A673 (cell line): ENCODE results near the gene RNF44.

Experiments
- EZH2 ChIP-seq: fragments of 200-600 bp; sonication (generic); IDR thresholded peaks from 2 replicates; pipeline ENCODE4 v1.6.1; 2017; ENCODE audit warnings: borderline replicate concordance, low read depth, mild to moderate bottlenecking, mixed read lengths, antibody characterized with exemption, low read length; ENCODE audit not compliant: poor library complexity, severe bottlenecking
- TF ChIP-seq, protein P1 (sequence below): fragments of 300-800, 200-600 bp; sonication (generic); conservative IDR thresholded peaks from 2 replicates; pipeline ENCODE4 v1.5.1; 2017; ENCODE audit warnings: low read depth, mild to moderate bottlenecking, antibody characterized with exemption, low read length, moderate library complexity, mixed read lengths

DNA sequence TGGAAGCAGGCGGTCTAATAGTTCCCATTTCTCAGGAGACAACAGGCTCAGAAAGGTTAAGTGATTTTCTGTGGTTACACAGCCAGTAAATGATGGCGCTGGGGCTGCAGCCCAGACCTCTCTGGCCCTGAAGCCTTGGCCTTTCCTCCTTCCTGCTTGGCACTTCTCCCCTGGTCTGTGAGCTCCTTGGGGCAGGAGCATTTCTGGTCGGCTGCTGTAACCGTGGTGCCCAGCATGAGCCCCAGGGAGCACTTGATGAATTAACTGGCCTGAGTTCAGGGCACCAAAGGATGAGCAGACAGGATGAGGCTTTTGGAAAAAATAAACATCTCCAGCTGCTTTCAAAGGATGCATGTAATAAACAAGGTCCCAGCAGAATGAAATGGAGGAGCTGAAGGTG lies 42.1 kb upstream of the RNF44 start:
- TF ChIP-seq, protein P1, sequence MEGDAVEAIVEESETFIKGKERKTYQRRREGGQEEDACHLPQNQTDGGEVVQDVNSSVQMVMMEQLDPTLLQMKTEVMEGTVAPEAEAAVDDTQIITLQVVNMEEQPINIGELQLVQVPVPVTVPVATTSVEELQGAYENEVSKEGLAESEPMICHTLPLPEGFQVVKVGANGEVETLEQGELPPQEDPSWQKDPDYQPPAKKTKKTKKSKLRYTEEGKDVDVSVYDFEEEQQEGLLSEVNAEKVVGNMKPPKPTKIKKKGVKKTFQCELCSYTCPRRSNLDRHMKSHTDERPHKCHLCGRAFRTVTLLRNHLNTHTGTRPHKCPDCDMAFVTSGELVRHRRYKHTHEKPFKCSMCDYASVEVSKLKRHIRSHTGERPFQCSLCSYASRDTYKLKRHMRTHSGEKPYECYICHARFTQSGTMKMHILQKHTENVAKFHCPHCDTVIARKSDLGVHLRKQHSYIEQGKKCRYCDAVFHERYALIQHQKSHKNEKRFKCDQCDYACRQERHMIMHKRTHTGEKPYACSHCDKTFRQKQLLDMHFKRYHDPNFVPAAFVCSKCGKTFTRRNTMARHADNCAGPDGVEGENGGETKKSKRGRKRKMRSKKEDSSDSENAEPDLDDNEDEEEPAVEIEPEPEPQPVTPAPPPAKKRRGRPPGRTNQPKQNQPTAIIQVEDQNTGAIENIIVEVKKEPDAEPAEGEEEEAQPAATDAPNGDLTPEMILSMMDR = no peak
- TF ChIP-seq EZH2 = no peak
